GM23338 (cell line): ENCODE results near the gene TTLL9. TPM values are rescaled to one million over a fixed set of nuclear protein-coding genes. Genes with fewer than 3 reads are reported as not detected.

Source experiments
- ATAC-seq: fragments of 200-7000 bp; cut with Tn5 transposase; 3 replicates; pipeline ENCODE4 v1.9.1; 2020
- DNase-seq: peaks from one replicate; pipeline ENCODE4 v3.0.0-alpha.2; 2015; ENCODE audit warnings: low spot score
- H2AFZ ChIP-seq: fragments of 200-600 bp; sonication (generic); 2 replicates; pipeline ENCODE4 v1.8.0; 2016; ENCODE audit warnings: antibody characterized with exemption, mild to moderate bottlenecking, moderate library complexity
- H3F3A ChIP-seq: fragments of 200-600 bp; sonication (generic); replicated peaks from 2 replicates; pipeline ENCODE4 v1.8.0; 2017; ENCODE audit warnings: antibody characterized with exemption, mixed run types, low read depth
- H3K27ac ChIP-seq: fragments of 200-600 bp; sonication (generic); 2 replicates; pipeline ENCODE4 v1.6.1; 2016; ENCODE audit warnings: low read depth
- H3K27me3 ChIP-seq: fragments of 200-600 bp; sonication (generic); 2 replicates; pipeline ENCODE4 v1.8.0; 2016; ENCODE audit warnings: mild to moderate bottlenecking, mixed run types, moderate library complexity; ENCODE audit not compliant: insufficient read depth
- H3K36me3 ChIP-seq: fragments of 200-600 bp; sonication (generic); 2 replicates; pipeline ENCODE4 v1.8.0; 2016; ENCODE audit warnings: mild to moderate bottlenecking; ENCODE audit not compliant: insufficient read depth
- H3K4me1 ChIP-seq: fragments of 200-600 bp; sonication (generic); 2 replicates; pipeline ENCODE4 v1.8.0; 2016; ENCODE audit warnings: mild to moderate bottlenecking, moderate library complexity; ENCODE audit not compliant: insufficient read depth
- H3K4me2 ChIP-seq: fragments of 200-600 bp; sonication (generic); 2 replicates; pipeline ENCODE4 v1.7.1; 2017; ENCODE audit warnings: mixed run types
- H3K4me3 ChIP-seq: fragments of 200-600 bp; sonication (generic); 2 replicates; pipeline ENCODE4 v1.6.1; 2016; ENCODE audit warnings: mixed run types
- H3K79me2 ChIP-seq: fragments of 200-600 bp; sonication (generic); replicated peaks from 2 replicates; pipeline ENCODE4 v1.8.0; 2017; ENCODE audit warnings: mild to moderate bottlenecking; ENCODE audit not compliant: insufficient read depth
- H3K9me2 ChIP-seq: fragments of 200-600 bp; sonication (generic); 2 replicates; pipeline ENCODE4 v1.8.0; 2017; ENCODE audit not compliant: insufficient read depth
- H4K20me1 ChIP-seq: fragments of 200-600 bp; sonication (generic); replicated peaks from 2 replicates; pipeline ENCODE4 v1.8.0; 2017; ENCODE audit warnings: mild to moderate bottlenecking; ENCODE audit not compliant: insufficient read depth
- H3K27ac Mint-ChIP-seq: 2 replicates; pipeline ENCODE4 v1.8.0; 2020; ENCODE audit warnings: inconsistent platforms, mild to moderate bottlenecking, moderate library complexity, mixed read lengths
- H3K27me3 Mint-ChIP-seq: 3 replicates; pipeline ENCODE4 v1.8.0; 2022; ENCODE audit warnings: low read depth, mild to moderate bottlenecking, moderate library complexity, mixed read lengths, inconsistent platforms; ENCODE audit not compliant: insufficient read depth, poor library complexity
- H3K36me3 Mint-ChIP-seq: 3 replicates; pipeline ENCODE4 v1.8.0; 2021; ENCODE audit warnings: low read depth, mild to moderate bottlenecking, inconsistent platforms, moderate library complexity, mixed read lengths
- H3K4me1 Mint-ChIP-seq: 3 replicates; pipeline ENCODE4 v1.8.0; 2020; ENCODE audit warnings: mild to moderate bottlenecking, inconsistent platforms, mixed read lengths
- H3K4me3 Mint-ChIP-seq: 3 replicates; pipeline ENCODE4 v1.8.0; 2021; ENCODE audit warnings: moderate library complexity, mild to moderate bottlenecking, inconsistent platforms, mixed read lengths
- H3K9me3 Mint-ChIP-seq: 3 replicates; pipeline ENCODE4 v1.8.0; 2020; ENCODE audit warnings: moderate library complexity, mild to moderate bottlenecking, inconsistent platforms, mixed read lengths
- CREB1 ChIP-seq: fragments of 250-450 bp; sonication (Bioruptor Pico); IDR thresholded peaks from 2 replicates; pipeline ENCODE4 v1.5.0; 2020; ENCODE audit warnings: low read depth, mild to moderate bottlenecking, moderate library complexity
- CTCF ChIP-seq, 2 experiments: fragments of 200-600 bp in 1 of 2; sonication (generic) in 1 of 2; conservative IDR thresholded peaks; 2 replicates each; pipeline versions ENCODE4 v1.5.1 to v1.6.1; 2016 to 2017; ENCODE audit warnings: antibody characterized with exemption in 2 of 2, low read depth in 2 of 2, mild to moderate bottlenecking in 2 of 2, moderate library complexity in 1 of 2
- ETS1 ChIP-seq: IDR thresholded peaks from 2 replicates; pipeline ENCODE4 v1.6.1; 2016; ENCODE audit warnings: antibody characterized with exemption
- EZH2 ChIP-seq: fragments of 200-600 bp; sonication (generic); IDR thresholded peaks from one replicate; pipeline ENCODE4 v1.8.0; 2017; ENCODE audit warnings: antibody characterized with exemption, mild to moderate bottlenecking, low read depth; ENCODE audit not compliant: unreplicated experiment
- EZH2phosphoT487 ChIP-seq: fragments of 200-600 bp; sonication (generic); IDR thresholded peaks from one replicate; pipeline ENCODE4 v1.8.1; 2018; ENCODE audit warnings: antibody characterized with exemption; ENCODE audit not compliant: unreplicated experiment
- JUNB ChIP-seq: IDR thresholded peaks from one replicate; pipeline ENCODE4 v1.6.1; 2016; ENCODE audit warnings: antibody characterized with exemption; ENCODE audit not compliant: unreplicated experiment
- NANOG ChIP-seq: IDR thresholded peaks from 2 replicates; pipeline ENCODE4 v1.6.1; 2016; ENCODE audit warnings: antibody characterized with exemption, borderline replicate concordance
- POLR2AphosphoS5 ChIP-seq: IDR thresholded peaks from 2 replicates; pipeline ENCODE4 v1.6.1; 2016; ENCODE audit warnings: antibody characterized with exemption, low read depth
- REST ChIP-seq: IDR thresholded peaks from one replicate; pipeline ENCODE4 v1.6.1; 2018; ENCODE audit warnings: antibody characterized with exemption; ENCODE audit not compliant: unreplicated experiment
- STAT1 ChIP-seq: IDR thresholded peaks from one replicate; pipeline ENCODE4 v1.6.1; 2016; ENCODE audit warnings: antibody characterized with exemption; ENCODE audit not compliant: unreplicated experiment
- ZNF114 ChIP-seq: fragments of 250-450 bp; sonication (Bioruptor Pico); IDR thresholded peaks from 2 replicates; pipeline ENCODE4 v1.5.0; 2020; ENCODE audit warnings: mild to moderate bottlenecking, moderate library complexity
- ZNF331 ChIP-seq: fragments of 250-450 bp; sonication (Bioruptor Pico); IDR thresholded peaks from 2 replicates; pipeline ENCODE4 v1.5.0; 2020; ENCODE audit warnings: low read depth, mild to moderate bottlenecking, moderate library complexity
- ZNF462 ChIP-seq: fragments of 250-450 bp; sonication (Bioruptor Pico); IDR thresholded peaks from 2 replicates; pipeline ENCODE4 v1.5.0; 2020; ENCODE audit warnings: mild to moderate bottlenecking, moderate library complexity
- polyA plus RNA-seq: library from polyadenylated mRNA; unstranded; fragments of >200 nt; fragmentation: Nextera tagmentation; extraction: Ambion mirVana; gene quantifications from 2 replicates; pipeline ENCODE4 v1.2.1, GENCODE V29; 2016
- total RNA-seq: library from RNA; depleted of rRNA; stranded (reverse); fragments of >200 nt; shearing (Covaris generic); gene quantifications from 2 replicates; pipeline ENCODE4 v1.2.3, GENCODE V29; 2014

The TTLL9 gene
- total and polyA plus RNA-seq, 2 experiments from 2014 or later = not detected

- DNase-seq (no peak), ATAC-seq (no peak)
- Histone ChIP-seq H4K20me1 (no peaks in the 10 kb centered on the region), H2AFZ (no peak overlapping the region), H3K4me2 (no peak overlapping the region), H3K36me3 (no peaks in the 10 kb centered on the region), H3K9me2 (no peaks in the 10 kb centered on the region), H3F3A (0 out of 2 replicates have a peak, but pooled peaks cover 8% of the 10 kb centered on the region), H3K27ac (no peak overlapping the region), H3K27me3 (no peaks in the 10 kb centered on the region), H3K4me1 (peaks cover 3% of the 10 kb centered on the region), H3K4me3 (no peak overlapping the region), H3K79me2 (no peaks in the 10 kb centered on the region)
- Mint-ChIP-seq H3K9me3 (peaks cover 4% of the 10 kb centered on the region), H3K27me3 (peaks cover 11% of the 10 kb centered on the region), H3K36me3 (no peaks in the 10 kb centered on the region; the same call in 2 of the 3 replicates), H3K27ac (no peak overlapping the region), H3K4me3 (no peak overlapping the region), H3K4me1 (peaks cover 3% of the 10 kb centered on the region; the same call in 2 of the 3 replicates)
- TF ChIP-seq ZNF462 (CRISPR knock-in tag) (no peak), ZNF331 (CRISPR knock-in tag) (no peak), JUNB (no peak), STAT1 (no peak), CTCF (conservative IDR thresholded peaks at IDR 0.05; ENCODE audit: low read depth in 2 of 2) (no peak), CREB1 (CRISPR knock-in tag) (no peak), EZH2 (no peak), ZNF114 (no peak), ETS1 (no peak), NANOG (no peak), REST (no peak), POLR2AphosphoS5 (no peak), EZH2phosphoT487 (no peak)
Measured at GRCh38 chr20:31827059-31827458, 43.4 kb upstream of the TTLL9 start.
